Measurements from ENCODE around the gene NIT2. TPM values are rescaled to one million over a fixed set of nuclear protein-coding genes. Genes with fewer than 3 reads are reported as not detected.
"Not testable (repeated sequence)": the region's sequence is repeated elsewhere in the genome, so short reads cannot be mapped to it uniquely, and the experiment has no call there.

NIT2 gene, protein sequence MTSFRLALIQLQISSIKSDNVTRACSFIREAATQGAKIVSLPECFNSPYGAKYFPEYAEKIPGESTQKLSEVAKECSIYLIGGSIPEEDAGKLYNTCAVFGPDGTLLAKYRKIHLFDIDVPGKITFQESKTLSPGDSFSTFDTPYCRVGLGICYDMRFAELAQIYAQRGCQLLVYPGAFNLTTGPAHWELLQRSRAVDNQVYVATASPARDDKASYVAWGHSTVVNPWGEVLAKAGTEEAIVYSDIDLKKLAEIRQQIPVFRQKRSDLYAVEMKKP
- total RNA-seq = 10 to 100 TPM; 33.7 to 37.9 TPM
- long read RNA-seq, full-length matches to known transcripts = 13 of 16 reads
- long read RNA-seq, partial matches to known transcripts = 1 of 16 reads
- long read RNA-seq, other reads (novel, unspliced or antisense) = 2 of 16 reads

DNA sequence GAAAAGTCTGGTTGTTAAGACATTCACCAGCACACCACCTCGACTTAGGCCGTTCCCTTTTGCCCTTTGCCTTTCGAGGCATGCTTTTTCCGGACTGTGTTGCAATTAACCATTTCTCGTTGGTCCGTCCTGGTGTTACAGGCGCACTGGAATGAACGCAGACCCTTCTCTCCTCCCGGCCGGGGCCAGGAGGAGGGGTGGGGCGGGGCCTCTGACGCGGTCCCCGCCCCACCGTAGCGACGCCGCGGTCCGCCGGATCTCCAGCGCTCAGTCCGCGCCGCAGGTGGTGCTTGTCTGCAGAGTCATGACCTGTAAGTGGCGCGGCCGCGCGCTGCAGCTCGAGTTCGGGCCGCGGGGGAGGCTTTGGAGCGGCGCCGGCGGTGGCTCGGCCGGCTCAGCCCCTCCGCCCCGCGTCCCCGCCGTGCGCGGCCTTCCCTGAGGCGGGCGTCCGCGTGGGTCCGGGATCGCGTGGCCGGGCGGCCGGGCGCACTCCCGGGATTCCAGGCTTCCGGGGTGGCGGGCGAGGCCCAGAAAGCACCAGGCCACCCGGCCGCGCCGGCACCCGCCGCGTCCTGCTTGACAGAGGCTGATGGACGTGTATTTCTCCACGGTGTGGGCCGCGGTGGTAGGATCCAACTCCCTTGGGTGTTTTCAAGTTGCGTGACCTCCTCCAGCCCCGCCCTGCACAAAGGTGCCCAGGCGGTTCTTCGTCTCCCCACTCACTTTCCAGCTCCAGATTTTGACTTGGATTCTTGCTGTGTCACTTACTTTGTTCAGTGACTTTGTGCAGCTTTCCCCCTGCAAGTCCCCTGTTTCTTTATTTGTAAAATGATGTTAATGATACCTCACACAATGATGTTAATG is at the start of gene NIT2:
Gene NIT2, plus strand, starts transcription at position 270 of the 864 bp plus-strand sequence. Its CDS starts 35 bp downstream, at position 305.
- intact Hi-C loops (cut with DNase I) = no loop called here
- DNase-seq = peak; percentile 90
- ATAC-seq = peak; percentile 97 to 98

DNA sequence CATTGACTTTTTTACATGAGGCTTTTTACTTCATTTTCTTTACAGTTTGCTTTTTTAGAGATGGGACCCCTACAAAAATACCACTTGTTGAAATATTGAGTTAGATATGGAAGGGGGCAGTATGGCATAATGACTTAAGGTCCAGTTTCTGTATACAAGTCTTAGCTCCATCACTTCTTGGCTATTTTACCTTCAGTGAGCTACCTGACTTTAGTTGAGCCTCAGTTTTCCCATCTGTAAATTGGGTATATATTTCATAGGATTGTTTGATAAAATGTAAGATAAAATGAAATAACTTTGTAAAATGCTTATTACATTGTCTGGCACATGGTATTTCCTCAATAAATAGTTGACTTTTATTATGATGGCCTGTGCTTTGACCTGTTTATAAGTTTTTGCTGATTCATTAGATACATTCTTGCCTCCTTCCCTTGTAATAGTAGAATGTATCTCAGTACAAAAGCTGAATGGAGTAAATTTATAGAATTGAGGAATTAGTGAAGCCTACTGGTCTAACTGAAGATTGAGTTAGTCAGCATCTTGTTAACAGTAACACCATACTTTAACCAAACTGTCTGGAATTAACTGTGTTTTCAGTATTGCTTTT is 46.2 kb upstream of the NIT2 start:
- intact Hi-C loops (cut with DNase I) = no loop called here
- ATAC-seq (no peak), DNase-seq (no peak)

DNA sequence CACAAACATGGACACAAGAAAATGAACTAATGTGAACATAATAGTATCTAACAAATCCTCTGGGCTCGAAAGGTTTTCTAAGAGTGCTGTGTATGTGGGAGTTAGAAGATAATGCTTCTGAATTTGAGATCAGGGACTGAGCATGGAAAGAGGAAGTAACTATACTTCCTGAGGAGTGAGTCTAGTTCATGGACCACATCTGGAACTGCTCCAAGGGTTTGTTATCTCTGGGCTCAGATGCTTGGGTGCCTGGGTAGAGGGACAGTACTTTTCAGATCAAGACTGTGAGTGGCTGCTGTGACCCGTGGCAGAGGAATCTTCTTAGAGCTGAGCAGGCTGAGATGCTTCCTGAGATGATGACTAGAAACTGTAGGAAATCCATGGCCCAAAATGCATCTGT is 45.2 kb upstream of the NIT2 start:
- ATAC-seq (peak in 1 of 2 donors; percentile 29), DNase-seq (no peak)
- intact Hi-C loops (cut with DNase I) = no loop called here

DNA sequence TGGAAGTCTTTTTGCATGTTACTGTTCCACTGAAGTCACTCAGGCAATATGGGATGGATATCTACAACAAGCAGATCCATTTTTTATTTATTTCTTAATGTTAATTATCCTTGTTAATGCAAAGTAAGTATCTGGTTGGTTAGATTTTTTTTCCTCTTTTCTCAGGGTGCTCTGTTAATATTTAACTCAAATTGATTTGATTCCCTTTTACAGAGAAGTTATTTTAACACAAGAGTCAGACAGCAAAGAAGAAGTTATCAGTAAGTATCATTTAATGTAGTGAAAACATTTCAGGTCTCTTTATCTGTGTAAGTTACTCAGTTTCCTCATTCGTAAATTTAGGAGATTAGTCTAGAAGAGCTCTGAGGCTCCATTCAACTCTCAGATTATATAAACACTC is 39.5 kb upstream of the NIT2 start:
- no peak for DNase-seq
- intact Hi-C loops (cut with DNase I) = no loop called here
- no peak for ATAC-seq

DNA sequence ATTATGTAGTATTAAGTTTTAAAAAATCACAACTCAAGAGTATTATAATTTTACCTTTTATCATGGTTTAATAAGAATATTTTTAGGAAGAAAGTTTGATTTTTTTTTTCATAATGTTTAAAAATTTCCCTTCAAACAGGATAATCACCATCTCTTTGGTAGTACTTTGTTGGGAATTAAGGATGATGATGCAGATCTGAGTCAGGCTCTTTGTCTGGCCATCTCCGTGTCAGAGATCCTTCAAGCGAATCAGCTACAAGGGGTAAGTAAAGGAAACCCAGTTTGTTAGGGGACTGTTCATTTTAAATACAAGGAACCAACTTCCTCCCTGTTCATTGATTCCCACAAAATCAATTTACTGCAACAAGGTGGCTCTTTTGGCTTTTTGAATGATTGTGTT is 36.8 kb upstream of the NIT2 start:
- ATAC-seq = no peak
- no peak for DNase-seq
- intact Hi-C loops (cut with DNase I) = no loop called here

DNA sequence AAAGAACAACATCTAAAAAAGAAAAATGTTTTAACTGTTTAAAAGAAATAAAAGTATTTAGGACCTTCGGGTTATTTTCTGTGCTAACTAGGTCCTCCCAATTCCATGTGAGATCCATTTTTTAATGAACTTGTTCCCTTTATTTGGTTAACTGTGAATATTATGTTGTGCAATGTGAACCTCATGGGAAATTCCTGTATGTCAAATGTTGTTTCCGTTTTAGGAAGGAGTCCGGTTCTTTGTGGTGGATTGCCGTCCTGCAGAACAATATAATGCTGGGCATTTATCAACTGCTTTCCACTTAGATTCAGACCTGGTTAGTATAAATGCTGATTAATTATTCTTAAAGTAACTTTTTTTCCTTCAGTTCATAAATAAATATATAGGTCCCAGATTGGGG is 35.5 kb upstream of the NIT2 start:
- intact Hi-C loops (cut with DNase I) = no loop called here
- no peak for DNase-seq
- ATAC-seq = no peak

DNA sequence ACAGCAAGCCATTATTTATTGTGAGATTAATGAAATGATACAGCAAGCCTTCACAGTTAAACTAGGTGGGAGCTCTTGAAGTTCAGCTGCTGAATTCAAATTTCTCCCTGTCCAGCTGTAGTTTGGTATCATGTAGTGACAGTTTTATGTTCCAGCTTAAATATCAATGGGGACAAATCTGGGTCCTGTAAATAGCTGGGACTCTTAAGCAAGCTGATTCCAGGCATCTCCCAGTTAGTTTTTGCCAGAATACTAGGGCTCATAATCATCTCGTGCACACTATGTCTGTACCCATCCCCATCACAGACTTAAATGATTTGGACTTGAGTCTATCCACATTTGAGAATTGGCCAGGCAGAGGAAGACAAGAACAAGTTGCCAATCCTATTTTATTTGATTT is 27.9 kb upstream of the NIT2 start:
- ATAC-seq (no peak), DNase-seq (no peak)
- intact Hi-C loops (cut with DNase I) = no loop called here

DNA sequence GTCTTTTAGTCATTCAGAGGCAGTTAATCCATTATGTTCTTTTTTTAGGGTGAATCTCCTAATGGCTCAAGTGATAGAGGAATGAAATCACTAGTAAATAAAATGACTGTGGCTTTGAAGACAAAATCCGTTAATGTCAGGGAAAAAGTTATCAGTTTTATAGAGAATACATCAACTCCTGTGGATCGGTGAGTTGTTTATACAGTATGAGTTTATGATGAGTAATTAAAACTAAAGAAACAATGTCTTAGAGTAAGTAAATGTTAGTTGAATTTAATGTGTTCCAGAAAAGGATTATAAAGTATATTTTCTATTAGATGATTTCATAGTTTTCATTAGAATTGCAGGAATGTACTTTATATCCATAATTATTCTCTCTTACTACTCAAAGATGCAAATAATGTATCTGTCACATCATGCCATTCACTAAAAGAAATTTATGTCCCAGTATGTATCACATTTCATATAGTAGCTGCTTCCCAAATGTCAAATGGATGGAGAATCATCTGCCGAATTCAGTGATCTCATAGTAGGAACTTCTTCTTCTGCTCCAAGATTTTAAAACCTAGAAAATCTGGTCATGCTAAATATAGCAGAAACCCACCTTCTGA is 24.1 kb upstream of the NIT2 start:
- intact Hi-C loops (cut with DNase I) = loop anchor here in 1 of 2 donors (1.0 kb wide), 1 partner anchor 10 kb away; no protein-coding TSS in a partner anchor
- DNase-seq (no peak), ATAC-seq (no peak)

DNA sequence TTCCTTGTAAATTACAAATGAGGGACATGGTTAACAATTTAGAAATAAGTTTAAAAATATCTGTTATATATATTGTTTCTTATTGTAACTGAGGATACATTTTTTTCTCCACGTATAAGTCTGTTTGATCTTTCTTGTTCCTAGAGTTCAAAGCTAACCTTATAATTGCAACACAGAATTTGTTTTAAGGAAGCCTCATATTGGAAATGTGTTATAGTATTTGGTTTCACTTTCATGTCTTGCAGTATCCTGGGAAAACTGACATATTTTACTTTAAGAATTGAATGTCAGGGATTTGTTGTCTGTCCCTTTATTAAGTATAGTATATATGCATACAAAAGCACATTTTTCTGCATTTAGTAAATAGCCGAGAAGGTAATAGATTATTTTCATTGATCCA is 23.5 kb upstream of the NIT2 start:
- ATAC-seq (no peak), DNase-seq (no peak)
- intact Hi-C loops (cut with DNase I) = no loop called here

DNA sequence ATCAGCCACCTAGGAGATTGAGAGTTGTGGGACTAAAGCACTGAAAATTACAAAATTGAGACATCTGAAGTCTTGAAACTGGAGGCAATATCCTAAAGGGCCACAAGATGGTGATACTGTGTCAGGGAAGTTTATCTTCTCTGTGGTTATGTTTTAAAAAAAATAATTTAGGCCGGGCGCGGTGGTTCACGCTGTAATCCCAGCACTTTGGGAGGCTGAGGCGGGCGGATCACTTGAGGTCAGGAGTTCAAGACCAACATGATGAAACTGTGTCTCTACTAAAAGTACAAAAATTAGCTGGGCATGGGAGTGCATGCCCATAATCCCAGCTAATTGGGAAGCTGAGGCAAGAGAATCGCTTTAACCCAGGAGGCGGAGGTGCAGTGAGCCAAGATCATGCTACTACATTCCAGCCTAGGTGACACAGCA is 17.9 kb upstream of the NIT2 start:
- intact Hi-C loops (cut with DNase I) = loop anchor here in 1 of 2 donors (2.0 kb wide), 1 partner anchor 274 kb away; no protein-coding TSS in a partner anchor
- ATAC-seq (peak; percentile 84), DNase-seq (peak; percentile 37)

DNA sequence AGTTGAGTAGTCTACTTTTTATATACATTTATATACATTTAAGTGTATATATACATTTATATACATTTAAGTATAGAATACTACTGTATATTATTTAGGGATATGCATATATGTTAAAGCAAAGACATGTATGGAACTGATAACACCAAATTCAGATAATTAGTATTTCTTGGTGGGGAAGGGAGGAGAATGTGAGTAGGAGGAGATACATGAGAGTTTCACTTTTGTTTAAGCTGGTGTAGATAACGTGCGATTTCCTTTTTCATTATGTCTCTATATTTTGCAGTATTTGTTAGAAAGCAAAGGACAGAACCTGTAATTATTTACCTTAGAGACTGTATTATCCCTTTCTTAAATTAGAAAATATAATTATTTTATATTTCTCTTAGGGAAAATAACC is 16.6 kb upstream of the NIT2 start:
- no peak for ATAC-seq

DNA sequence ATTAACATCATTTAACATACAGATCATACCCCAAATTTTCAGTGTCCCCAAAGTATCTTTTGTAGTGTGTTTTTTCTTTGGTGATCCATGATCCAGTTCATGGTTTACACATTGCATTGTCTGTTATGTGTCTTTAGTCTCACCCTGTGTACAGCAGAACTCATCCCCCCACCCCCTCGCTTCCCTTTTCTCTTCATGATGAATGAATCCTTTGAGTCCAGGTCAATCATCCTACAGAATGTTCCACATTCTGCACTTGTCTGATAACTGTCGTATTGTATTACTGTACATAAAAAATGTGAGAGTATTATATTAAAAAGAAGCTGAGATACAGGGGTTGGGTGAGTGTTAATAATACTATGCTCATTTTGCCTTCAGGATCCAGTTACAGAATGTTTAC is 14.6 kb upstream of the NIT2 start:
- intact Hi-C loops (cut with DNase I) = no loop called here
- ATAC-seq (no peak), DNase-seq (no peak)

More for the DNA sequence above, 16.6 kb upstream of the NIT2 start:
- intact Hi-C loops (cut with DNase I) = loop anchor here in 1 of 2 donors (2.0 kb wide), 1 partner anchor 273 kb away; no protein-coding TSS in a partner anchor
- DNase-seq = no peak

DNA sequence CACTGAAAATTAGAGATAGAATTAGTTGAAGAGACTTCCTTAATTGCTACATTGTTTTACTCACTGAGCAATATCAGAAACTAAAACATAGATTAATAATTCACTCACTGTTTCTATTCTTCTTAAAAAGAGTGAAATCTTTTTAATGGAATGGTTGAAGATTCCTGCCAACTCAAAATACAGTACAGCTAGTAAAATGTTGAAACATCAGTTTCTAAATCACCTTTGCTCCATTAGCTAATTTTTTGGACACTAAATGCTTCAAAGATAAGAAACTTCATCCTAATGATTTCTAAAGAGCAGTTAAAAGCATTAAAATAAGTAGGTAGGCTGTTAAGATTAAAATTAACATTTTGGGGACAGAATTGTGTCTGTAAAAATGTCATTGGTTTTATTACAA is 10.5 kb upstream of the NIT2 start:
- DNase-seq (no peak), ATAC-seq (no peak)
- intact Hi-C loops (cut with DNase I) = no loop called here

DNA sequence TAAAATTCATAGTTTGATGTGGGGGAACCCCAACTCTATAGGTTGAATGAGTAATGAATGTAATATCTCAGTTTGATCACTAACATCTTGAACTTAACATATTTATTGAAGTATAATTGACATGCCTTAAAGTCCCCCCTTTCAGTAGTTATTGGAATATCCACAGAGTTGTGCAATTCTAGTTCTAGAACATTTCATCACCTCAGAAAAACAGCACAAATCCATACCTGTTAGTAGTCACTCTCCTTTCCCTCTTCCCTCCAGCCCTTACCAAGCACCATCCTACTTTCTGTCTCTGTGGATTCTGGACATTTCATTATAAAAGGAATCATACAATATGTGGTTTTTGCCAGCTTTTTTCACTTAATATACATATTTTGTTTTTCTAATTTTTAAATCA is 8.7 kb upstream of the NIT2 start:
- intact Hi-C loops (cut with DNase I) = no loop called here
- ATAC-seq = no peak

DNA sequence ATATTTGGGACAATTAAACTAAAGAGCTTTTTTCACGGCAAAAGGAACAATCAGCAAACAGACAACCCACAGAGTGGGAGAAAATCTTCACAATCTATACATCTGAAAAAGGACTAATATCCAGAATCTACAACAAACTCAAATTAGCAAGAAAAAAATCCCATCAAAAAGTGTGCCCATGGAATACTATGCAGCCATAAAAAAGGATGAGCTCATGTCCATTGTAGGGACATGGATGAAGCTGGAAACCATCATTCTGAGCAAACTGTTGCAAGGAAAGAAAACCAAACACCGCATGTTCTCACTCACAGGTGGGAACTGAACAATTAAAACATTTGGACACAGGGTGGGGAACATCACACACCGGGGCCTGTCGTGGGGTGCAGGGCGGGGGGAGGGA is 7.2 kb upstream of the NIT2 start:
- DNase-seq; ATAC-seq; intact Hi-C loops (cut with DNase I): not testable (repeated sequence)

More for the DNA sequence above, 8.7 kb upstream of the NIT2 start:
- no peak for DNase-seq

DNA sequence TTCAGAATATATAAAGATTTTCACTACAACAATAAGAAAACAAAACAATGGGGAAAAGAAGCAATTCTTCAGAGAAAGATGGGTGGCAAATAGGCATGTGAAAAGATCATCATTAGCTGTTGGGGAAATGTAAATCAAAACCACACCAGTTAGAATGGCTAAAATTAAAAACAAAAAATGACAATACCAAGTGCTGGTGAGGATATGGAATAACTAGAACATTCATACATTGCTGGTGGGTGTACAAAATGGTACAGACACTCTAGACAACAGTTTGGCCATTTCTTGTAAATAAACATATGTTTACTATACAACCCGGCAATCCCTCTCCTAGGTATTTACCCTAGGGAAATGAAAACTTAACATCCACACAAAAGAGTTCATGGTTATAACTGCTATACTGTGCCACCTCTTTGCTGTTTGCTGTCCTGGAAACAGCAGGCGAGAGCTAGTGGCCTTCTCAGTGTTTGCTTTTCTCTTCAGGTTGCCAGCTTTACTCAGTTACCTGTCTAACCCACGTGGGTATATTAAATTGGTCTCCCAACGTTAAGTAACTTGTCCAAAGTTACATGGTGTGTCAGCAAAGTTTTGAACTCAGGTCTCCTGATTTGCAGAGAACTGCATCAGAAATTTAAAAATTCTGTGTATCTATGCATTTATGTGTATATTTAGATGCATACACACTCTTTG is 4.6 kb upstream of the NIT2 start:
- ATAC-seq (no peak), DNase-seq (no peak)
- intact Hi-C loops (cut with DNase I) = no loop called here

DNA sequence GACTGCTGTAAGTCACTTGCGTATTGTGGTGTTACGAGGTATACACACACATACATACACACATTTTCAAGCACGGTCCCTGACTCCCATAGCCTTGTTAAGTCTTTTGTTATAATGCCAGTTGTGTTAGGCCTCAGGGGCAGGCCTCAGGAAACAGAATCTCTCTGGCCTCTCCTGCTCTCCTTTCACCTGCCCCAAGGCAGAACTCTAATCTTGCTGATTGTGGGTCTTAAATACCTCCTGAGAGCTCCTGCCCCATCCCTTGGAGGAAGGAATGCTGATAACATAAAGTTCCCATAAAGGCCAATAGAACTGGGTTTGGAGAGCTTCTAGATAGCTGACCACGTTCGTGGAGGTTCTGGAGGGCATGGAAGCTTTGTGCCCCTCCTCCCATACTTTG is 3.9 kb upstream of the NIT2 start:
- DNase-seq (no peak), ATAC-seq (no peak)
- intact Hi-C loops (cut with DNase I) = no loop called here

DNA sequence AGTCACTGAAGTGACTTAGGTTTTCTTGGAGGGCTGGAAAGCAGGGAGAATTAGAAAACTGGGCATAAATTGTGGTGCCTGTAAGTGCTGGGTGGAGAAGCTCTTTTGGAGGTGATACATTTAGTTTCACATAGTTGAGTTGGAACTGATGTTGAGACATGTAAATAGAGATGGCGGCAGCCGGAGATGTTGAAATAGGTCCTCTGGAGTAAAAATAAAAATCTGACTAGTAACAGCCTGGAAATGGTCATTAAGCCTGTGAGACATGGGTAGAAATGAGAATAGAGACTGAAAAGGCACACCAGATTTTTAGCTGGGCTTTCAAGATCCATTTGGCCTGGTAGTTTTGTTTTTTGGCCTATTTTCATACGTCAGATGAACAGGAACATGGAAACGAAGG is 2.9 kb upstream of the NIT2 start:
- ATAC-seq (no peak), DNase-seq (no peak)
- intact Hi-C loops (cut with DNase I) = no loop called here

DNA sequence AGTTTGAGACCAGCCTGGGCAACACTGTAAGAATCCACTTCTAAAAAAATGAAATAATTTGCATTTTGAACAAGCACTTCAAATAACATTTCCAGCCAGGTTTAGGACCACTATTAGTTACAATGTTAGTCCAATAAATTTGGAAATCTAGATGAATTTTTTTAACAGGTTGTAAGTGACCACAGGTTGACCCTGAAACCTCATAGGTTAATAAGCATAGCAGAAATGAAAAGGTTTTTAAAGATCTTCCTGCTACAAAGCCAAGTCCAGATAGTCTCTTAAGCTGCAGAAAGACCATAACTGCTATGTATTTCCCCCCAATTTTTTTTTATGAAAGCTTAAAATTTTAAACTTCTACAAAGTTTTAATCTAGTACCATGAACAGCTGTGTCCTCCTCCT is 1.5 kb upstream of the NIT2 start:
- intact Hi-C loops (cut with DNase I) = no loop called here
- DNase-seq (no peak), ATAC-seq (no peak)
